Nephron progenitor cell (in vitro differentiated cells): ENCODE data around the gene NMT1.

Experiments used
- DNase-seq: peaks from one replicate; pipeline ENCODE4 v3.0.0; 2021
- H3K27ac Mint-ChIP-seq: 2 replicates; pipeline ENCODE4 v1.8.0; 2021; ENCODE audit warnings: mild to moderate bottlenecking, moderate library complexity, mixed read lengths
- H3K27me3 Mint-ChIP-seq: 2 replicates; pipeline ENCODE4 v1.8.0; 2021; ENCODE audit warnings: mild to moderate bottlenecking, low read depth, mixed read lengths; ENCODE audit not compliant: poor library complexity
- H3K36me3 Mint-ChIP-seq: 2 replicates; pipeline ENCODE4 v1.8.0; 2021; ENCODE audit warnings: low read depth, mixed read lengths
- H3K4me1 Mint-ChIP-seq: 2 replicates; pipeline ENCODE4 v1.8.0; 2021; ENCODE audit warnings: mixed read lengths
- H3K4me3 Mint-ChIP-seq: 2 replicates; pipeline ENCODE4 v1.8.0; 2021; ENCODE audit warnings: mild to moderate bottlenecking, moderate library complexity, mixed read lengths
- H3K9me3 Mint-ChIP-seq: 2 replicates; pipeline ENCODE4 v1.8.0; 2021; ENCODE audit warnings: mild to moderate bottlenecking, moderate library complexity, mixed read lengths
- CTCF ChIP-seq: fragments of 200-600 bp; sonication (generic); IDR thresholded peaks from 2 replicates; pipeline ENCODE4 v1.5.0; 2021; ENCODE audit warnings: antibody characterized with exemption

The NMT1 gene

GRCh38 chr17:45112559-45113423 lies 51.7 kb downstream of the NMT1 start:
- TF ChIP-seq CTCF = no peak
- no peak for DNase-seq
- Mint-ChIP-seq H3K36me3 (no peaks in the 10 kb centered on the region), H3K4me3 (no peak overlapping the region), H3K27me3 (no peaks in the 10 kb centered on the region), H3K9me3 (no peaks in the 10 kb centered on the region), H3K27ac (no peak overlapping the region), H3K4me1 (peaks cover 68% of the 10 kb centered on the region)

- TF ChIP-seq CTCF = no peak
- no peaks in the 10 kb centered on the region for H3K27me3 Mint-ChIP-seq
- H3K4me1 Mint-ChIP-seq = peaks cover 68% of the 10 kb centered on the region
- no peak for DNase-seq
- no peaks in the 10 kb centered on the region for H3K9me3 Mint-ChIP-seq
- H3K27ac Mint-ChIP-seq = no peak overlapping the region
- no peaks in the 10 kb centered on the region for H3K36me3 Mint-ChIP-seq
- no peak overlapping the region for H3K4me3 Mint-ChIP-seq
Measured at GRCh38 chr17:45113424-45113754, 52.3 kb downstream of the NMT1 start.

- no peaks in the 10 kb centered on the region for H3K27me3 Mint-ChIP-seq
- H3K4me3 Mint-ChIP-seq = no peak overlapping the region
- H3K27ac Mint-ChIP-seq = peak overlapping the region; percentile 22
- H3K36me3 Mint-ChIP-seq = no peaks in the 10 kb centered on the region
- H3K9me3 Mint-ChIP-seq = no peaks in the 10 kb centered on the region
- H3K4me1 Mint-ChIP-seq = peaks cover 69% of the 10 kb centered on the region
- no peak for DNase-seq
- no peak for TF ChIP-seq CTCF
Measured at GRCh38 chr17:45114117-45114932, 53.2 kb downstream of the NMT1 start.

GRCh38 chr17:45115015-45115625 lies 54.0 kb downstream of the NMT1 start:
- Mint-ChIP-seq H3K4me1 (peaks cover 77% of the 10 kb centered on the region), H3K36me3 (no peaks in the 10 kb centered on the region), H3K9me3 (no peaks in the 10 kb centered on the region), H3K27me3 (no peaks in the 10 kb centered on the region), H3K27ac (peak overlapping the region; percentile 87), H3K4me3 (peak overlapping the region; percentile 8)
- TF ChIP-seq CTCF = no peak
- DNase-seq = no peak

GRCh38 chr17:45115871-45116270 lies 54.8 kb downstream of the NMT1 start:
- no peak for TF ChIP-seq CTCF
- DNase-seq = no peak
- Mint-ChIP-seq H3K4me1 (peaks cover 74% of the 10 kb centered on the region), H3K27me3 (no peaks in the 10 kb centered on the region), H3K9me3 (no peaks in the 10 kb centered on the region), H3K27ac (peak overlapping the region; percentile 87), H3K36me3 (no peaks in the 10 kb centered on the region), H3K4me3 (peak overlapping the region; percentile 8)
